Measurements from ENCODE around the gene GATA1.

The GATA1 gene

DNA sequence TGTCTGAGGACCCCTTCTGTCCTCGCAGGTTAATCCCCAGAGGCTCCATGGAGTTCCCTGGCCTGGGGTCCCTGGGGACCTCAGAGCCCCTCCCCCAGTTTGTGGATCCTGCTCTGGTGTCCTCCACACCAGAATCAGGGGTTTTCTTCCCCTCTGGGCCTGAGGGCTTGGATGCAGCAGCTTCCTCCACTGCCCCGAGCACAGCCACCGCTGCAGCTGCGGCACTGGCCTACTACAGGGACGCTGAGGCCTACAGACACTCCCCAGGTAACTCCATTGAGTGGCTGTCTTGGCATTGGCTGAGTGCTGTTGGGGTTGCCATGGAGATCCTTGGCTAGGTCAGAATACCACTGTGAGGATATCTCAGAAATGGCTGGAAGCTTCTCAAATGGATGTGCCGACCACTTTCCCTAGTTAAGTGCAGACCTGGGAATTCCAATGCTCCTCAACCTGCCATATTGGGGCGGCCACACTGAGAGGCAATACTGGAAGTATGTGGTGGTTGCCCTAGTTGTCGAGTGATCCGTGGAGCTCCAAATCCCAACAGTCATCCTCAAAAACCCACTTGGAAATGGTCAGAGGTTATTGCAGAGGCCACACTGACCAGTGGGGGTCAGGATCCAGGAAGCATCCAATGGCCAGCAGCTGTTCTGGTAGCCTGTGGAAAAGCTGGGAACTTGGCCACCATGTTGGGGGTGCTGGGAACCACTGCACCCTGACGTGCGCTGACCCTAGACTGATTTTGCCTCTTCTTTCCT lies 4.9 kb downstream of the GATA1 start:
- Histone ChIP-seq H3K4me2 (ENCODE audit: low read length) (no peak overlapping the region), H3K4me1 (ENCODE audit: control insufficient read depth, low read length) (no peaks in the 10 kb centered on the region), H3K9me2 (replicated peaks; ENCODE audit: control insufficient read depth, low read length) (no peaks in the 10 kb centered on the region), H4K20me1 (ENCODE audit: control insufficient read depth, insufficient read depth, low read depth, low read length) (no peaks in the 10 kb centered on the region), H3K27ac (ENCODE audit: low read depth, low read length) (no peak overlapping the region), H3K4me3 (ENCODE audit: low read length) (no peak overlapping the region), H3K79me2 (ENCODE audit: control insufficient read depth, low read length) (no peaks in the 10 kb centered on the region), H3K9me3 (ENCODE audit: control insufficient read depth, insufficient read depth, low read length) (no peaks in the 10 kb centered on the region), H3F3A (ENCODE audit: control insufficient read depth, insufficient read depth) (no peaks in the 10 kb centered on the region), H3K27me3 (ENCODE audit: control insufficient read depth, low read length) (no peaks in the 10 kb centered on the region), H3K36me3 (ENCODE audit: control insufficient read depth, low read length) (no peaks in the 10 kb centered on the region)
- TF ChIP-seq, protein P1, sequence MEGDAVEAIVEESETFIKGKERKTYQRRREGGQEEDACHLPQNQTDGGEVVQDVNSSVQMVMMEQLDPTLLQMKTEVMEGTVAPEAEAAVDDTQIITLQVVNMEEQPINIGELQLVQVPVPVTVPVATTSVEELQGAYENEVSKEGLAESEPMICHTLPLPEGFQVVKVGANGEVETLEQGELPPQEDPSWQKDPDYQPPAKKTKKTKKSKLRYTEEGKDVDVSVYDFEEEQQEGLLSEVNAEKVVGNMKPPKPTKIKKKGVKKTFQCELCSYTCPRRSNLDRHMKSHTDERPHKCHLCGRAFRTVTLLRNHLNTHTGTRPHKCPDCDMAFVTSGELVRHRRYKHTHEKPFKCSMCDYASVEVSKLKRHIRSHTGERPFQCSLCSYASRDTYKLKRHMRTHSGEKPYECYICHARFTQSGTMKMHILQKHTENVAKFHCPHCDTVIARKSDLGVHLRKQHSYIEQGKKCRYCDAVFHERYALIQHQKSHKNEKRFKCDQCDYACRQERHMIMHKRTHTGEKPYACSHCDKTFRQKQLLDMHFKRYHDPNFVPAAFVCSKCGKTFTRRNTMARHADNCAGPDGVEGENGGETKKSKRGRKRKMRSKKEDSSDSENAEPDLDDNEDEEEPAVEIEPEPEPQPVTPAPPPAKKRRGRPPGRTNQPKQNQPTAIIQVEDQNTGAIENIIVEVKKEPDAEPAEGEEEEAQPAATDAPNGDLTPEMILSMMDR (IDR thresholded peaks at IDR 0.05; ENCODE audit: low read depth, low read length, poor library complexity, severe bottlenecking): no peak
- no peak for TF ChIP-seq EZH2phosphoT487 (IDR thresholded peaks at IDR 0.05; ENCODE audit: borderline replicate concordance, low read length)

DNA sequence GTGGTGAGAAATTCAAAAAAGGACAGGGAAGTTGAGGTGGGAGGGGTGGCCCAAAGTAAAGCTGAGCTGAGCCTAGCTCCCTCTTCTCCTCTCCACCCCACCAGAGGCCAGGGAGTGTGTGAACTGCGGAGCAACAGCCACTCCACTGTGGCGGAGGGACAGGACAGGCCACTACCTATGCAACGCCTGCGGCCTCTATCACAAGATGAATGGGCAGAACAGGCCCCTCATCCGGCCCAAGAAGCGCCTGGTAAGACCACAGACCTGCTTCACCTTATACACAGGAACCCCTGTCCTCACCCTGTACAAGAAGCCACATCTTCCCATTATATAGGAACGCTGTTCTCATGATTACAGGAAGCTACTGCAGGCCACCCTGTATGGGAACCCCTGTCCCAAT lies 5.8 kb downstream of the GATA1 start:
- H3K27me3 ChIP-seq (ENCODE audit: control insufficient read depth, low read length): no peaks in the 10 kb centered on the region
- no peaks in the 10 kb centered on the region for H3K9me3 ChIP-seq (ENCODE audit: control insufficient read depth, insufficient read depth, low read length)
- no peak overlapping the region for H3K4me3 ChIP-seq (ENCODE audit: low read length)
- H3K9me2 ChIP-seq (replicated peaks; ENCODE audit: control insufficient read depth, low read length): no peaks in the 10 kb centered on the region
- H4K20me1 ChIP-seq (ENCODE audit: control insufficient read depth, insufficient read depth, low read depth, low read length): no peaks in the 10 kb centered on the region
- no peak overlapping the region for H3K4me2 ChIP-seq (ENCODE audit: low read length)
- no peaks in the 10 kb centered on the region for H3K4me1 ChIP-seq (ENCODE audit: control insufficient read depth, low read length)
- H3F3A ChIP-seq (ENCODE audit: control insufficient read depth, insufficient read depth): no peaks in the 10 kb centered on the region
- TF ChIP-seq, protein P1 (IDR thresholded peaks at IDR 0.05; ENCODE audit: low read depth, low read length, poor library complexity, severe bottlenecking): no peak
- TF ChIP-seq EZH2phosphoT487 (IDR thresholded peaks at IDR 0.05; ENCODE audit: borderline replicate concordance, low read length): no peak
- H3K79me2 ChIP-seq (ENCODE audit: control insufficient read depth, low read length): no peaks in the 10 kb centered on the region
- H3K36me3 ChIP-seq (ENCODE audit: control insufficient read depth, low read length): no peaks in the 10 kb centered on the region
- no peak overlapping the region for H3K27ac ChIP-seq (ENCODE audit: low read depth, low read length)

DNA sequence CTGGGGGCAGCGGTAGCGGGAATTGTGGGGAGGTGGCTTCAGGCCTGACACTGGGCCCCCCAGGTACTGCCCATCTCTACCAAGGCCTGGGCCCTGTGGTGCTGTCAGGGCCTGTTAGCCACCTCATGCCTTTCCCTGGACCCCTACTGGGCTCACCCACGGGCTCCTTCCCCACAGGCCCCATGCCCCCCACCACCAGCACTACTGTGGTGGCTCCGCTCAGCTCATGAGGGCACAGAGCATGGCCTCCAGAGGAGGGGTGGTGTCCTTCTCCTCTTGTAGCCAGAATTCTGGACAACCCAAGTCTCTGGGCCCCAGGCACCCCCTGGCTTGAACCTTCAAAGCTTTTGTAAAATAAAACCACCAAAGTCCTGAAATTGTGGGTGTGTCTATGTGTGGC lies 7.5 kb downstream of the GATA1 start:
- H3K27ac ChIP-seq (ENCODE audit: low read depth, low read length): no peak overlapping the region
- no peaks in the 10 kb centered on the region for H3K79me2 ChIP-seq (ENCODE audit: control insufficient read depth, low read length)
- no peaks in the 10 kb centered on the region for H3K4me1 ChIP-seq (ENCODE audit: control insufficient read depth, low read length)
- TF ChIP-seq, protein P1 (IDR thresholded peaks at IDR 0.05; ENCODE audit: low read depth, low read length, poor library complexity, severe bottlenecking): no peak
- no peak for TF ChIP-seq EZH2phosphoT487 (IDR thresholded peaks at IDR 0.05; ENCODE audit: borderline replicate concordance, low read length)
- no peak overlapping the region for H3K4me2 ChIP-seq (ENCODE audit: low read length)
- H3K36me3 ChIP-seq (ENCODE audit: control insufficient read depth, low read length): no peaks in the 10 kb centered on the region
- H3K4me3 ChIP-seq (ENCODE audit: low read length): no peak overlapping the region
- H3K9me2 ChIP-seq (replicated peaks; ENCODE audit: control insufficient read depth, low read length): no peaks in the 10 kb centered on the region
- H3K9me3 ChIP-seq (ENCODE audit: control insufficient read depth, insufficient read depth, low read length): no peaks in the 10 kb centered on the region
- no peaks in the 10 kb centered on the region for H3K27me3 ChIP-seq (ENCODE audit: control insufficient read depth, low read length)
- H4K20me1 ChIP-seq (ENCODE audit: control insufficient read depth, insufficient read depth, low read depth, low read length): no peaks in the 10 kb centered on the region
- H3F3A ChIP-seq (ENCODE audit: control insufficient read depth, insufficient read depth): no peaks in the 10 kb centered on the region

Measured in DOHH2 (cell line).